HG03139 (cell line): ENCODE data around the gene NUDT14.

Experiments used
- ATAC-seq: cut with Tn5 transposase; IDR thresholded peaks from one replicate; pipeline ENCODE4 v1.9.1; 2021; ENCODE audit not compliant: unreplicated experiment

The NUDT14 gene

DNA sequence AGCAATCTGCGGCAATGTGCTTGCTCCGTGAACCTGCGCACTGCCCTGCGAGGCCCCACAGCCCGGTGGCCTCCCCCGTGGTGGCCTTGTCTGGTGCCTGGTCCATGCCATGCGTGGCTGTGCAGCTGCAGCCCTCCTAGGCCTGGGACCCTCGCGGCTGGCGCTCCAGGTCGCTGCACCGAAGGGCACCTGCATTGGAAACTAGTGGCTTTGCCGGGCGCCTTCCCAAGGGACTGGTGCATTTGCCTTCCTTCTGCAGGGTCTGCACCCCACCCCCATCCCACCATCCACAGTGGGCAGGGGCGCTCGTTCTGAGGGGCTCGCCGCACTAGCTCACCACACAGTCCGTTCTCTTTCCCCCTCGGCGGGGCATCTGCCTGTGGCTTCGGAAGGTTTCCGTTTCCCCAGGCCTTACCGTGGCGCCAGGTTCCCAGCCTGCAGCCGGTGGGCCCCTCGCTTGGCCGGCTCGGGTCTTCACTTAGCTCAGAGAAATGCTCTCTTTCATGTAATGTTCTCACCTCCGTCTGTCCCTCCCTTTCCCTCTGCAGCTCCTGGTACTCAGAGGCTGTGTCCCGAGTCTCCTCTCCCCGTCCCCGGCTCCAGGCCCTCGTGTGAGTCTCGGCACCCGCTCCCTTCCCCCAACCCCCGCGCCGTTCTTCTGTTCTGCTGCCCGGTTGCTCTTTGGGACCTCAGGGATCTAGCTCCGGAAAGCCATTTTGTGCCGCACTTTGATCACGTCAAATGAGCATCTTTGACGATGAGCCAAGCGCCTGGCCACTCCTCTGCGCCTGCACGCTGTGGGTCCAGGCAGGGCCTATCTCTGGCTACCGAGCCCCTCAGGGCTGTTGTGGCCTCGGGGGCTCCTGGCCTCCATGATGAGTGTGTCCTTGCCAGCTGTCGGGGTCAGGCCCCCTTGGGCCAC lies 44.5 kb downstream of the NUDT14 start:
- ATAC-seq, result no peak

DNA sequence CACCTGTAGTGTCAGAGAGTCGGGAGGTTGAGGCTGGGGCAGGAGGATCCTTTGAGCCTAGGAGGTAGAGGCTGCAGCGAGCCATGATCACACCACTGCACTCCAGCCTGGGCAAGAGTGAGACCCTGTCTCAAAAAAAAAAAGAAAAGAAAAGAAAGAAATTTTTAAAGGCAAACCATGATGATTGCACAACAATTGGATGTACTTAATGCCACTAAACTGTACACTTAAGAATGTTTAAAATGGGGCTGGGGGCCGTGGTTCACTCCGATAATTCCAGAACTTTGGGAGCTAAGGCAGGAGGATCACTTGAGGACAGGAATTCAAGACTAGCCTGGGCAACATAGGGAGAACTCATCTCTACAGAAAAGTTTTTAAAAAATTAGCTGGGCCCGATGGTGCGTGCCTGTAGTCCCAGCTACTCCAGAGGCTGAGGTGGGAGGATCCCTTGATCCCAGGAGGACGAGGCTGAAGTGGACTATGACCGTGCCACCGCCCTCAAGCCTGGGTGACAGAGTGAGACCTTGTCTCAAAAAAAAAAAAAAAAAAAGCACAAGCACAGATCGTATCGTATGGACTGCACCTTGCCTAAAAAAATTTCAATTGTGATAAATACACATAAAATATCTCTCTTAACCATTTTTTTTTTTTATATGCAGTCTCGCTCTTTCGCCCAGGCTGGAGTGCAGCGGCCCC lies 45.3 kb downstream of the NUDT14 start:
- ATAC-seq, result no peak

DNA sequence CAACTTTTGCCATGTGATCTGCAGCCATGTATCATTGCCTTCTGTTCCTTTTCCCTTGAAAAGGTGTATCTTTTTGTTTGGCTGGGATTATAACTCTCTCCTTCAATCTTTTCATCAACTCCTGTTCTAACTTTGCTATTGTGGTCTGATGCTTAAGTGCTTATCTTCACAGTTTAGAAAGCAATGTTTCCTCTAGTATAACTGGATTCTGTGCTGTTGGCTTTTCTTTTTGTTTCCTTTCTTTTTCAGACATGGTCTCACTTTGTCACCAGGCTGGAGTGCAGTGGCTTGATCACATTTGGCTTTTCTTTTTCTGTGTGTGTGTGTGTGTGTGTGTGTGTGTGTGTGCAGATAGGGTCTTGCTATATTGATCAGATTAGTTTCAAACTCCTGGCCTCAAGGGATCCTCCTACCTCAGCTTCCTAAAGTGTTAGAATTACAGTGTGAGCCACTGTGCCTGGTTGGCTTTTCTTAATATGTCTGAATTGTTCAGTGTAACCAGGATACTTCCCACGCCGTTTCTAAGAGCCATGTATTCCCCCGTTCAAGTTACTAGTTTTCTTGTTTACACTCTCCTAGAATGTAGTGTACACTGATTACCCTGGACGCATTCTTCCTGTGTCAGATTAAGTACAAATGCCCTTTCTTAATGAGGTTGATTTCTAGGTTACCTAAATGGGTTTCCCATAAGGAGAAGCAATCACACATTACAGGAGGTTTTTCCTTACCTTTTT lies 48.0 kb downstream of the NUDT14 start:
- no peak for ATAC-seq

DNA sequence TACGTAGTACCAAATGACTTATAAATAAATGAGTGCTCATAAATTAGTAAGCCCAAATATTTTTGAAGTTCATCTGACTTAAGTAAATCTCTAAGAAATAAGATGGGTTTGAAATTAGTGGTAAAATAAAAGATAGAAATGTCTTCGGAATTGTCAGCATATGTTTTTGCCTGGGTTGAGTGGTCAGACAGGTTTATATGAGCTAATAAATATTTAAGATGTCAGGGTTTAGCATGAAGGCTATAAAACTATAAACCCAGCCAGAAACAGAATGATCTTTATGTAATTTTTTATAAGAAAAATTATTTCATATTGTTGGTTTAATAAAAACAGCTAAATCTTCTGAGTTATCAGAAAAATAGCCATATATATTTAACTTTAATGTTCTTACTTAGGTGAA lies 49.9 kb downstream of the NUDT14 start:
- ATAC-seq, result no peak

DNA sequence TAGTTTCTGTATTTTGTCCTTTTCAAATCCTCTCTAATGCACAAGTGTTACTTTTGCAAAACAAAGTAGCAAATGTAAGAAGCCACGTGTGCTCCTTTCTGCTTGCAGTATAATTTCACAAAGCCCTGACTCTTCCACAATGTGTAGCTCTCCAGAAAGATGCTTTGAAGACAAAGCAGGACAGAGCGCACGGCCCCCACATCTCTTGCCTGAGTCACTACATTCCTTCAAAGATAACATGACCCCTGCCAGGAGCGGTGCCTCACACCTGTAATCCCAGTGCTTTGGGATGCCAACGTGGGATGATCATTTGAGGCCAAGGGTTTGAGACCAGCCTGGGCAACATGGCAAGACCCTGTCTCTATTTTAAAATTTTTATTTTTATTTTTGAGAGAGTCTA lies 53.1 kb downstream of the NUDT14 start:
- ATAC-seq, result no peak

DNA sequence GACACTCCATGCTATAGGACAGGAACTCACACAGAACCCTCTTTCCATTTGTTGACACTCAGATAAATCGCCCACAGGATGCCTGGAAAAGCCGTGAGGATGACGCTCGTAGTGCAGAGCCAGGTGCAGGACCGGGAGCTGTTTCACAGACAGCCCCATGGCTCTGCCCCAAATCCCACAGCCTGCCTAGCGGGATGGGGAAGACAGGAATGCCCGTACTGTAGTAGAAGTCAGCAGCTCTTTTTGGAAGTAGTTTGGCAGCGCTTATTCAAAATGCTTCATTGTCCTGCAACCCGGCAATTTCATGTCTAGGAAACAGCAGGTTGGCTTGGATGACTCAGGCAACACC lies 54.2 kb downstream of the NUDT14 start:
- no peak for ATAC-seq

DNA sequence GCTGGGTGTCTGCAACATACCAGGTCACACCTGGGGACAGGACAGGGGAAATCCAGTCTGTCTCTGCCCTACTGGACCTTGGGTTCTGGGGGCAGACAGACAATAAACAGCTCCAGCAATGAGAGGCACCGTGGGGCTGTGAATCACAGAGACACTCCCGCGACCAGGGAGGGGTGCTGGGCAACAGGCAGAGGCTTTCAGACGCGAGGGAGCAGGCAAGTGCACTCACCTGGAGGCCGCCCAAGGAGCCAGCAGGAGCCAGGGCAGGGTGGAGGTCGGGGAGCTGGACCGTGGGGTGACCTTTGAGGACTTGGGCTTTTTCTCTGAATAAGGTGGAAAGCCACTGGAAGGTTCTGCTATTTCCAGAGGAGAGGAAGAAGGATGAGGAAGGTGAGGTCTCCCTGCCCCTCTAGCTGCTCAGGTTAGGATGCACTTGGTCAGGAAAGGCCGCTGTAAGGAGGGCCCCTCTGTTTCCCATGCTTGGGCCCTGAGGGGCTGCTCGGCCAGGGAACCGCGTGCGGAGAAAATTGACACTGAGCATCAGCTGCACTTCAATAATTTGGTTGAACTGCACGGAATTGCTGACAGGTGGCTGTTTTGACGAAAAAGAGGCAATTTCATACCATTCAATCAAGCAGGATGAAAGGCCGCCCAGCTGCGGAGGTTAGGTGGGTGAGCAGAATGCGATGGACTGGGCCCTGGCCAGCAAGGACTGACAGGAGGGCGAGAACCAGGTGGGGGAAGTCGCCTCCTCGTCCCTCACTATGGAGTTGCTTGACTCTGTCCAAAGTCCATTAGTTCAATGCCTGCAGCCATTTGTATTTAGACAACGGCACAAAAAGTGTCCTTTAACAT lies 54.8 kb downstream of the NUDT14 start:
- no peak for ATAC-seq

DNA sequence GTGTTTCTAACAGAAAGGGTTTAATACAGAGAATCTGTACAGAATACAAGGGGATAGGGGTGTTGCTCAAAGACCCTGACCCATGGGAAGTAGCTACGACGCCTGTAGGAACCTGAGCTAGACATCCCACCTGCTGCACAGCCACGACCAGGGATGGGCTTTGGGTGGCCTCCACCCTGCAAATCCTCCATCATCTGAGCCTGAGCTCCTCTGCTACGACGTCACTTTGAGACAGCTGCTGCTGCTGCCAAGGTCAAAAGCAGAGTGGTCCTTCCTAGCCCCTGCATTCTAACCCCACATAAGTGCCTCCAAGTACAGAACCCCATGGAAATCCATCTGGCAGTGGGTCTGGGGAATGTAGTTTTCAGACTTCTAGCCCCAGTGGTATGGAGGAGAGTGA lies 56.3 kb downstream of the NUDT14 start:
- ATAC-seq, result no peak

DNA sequence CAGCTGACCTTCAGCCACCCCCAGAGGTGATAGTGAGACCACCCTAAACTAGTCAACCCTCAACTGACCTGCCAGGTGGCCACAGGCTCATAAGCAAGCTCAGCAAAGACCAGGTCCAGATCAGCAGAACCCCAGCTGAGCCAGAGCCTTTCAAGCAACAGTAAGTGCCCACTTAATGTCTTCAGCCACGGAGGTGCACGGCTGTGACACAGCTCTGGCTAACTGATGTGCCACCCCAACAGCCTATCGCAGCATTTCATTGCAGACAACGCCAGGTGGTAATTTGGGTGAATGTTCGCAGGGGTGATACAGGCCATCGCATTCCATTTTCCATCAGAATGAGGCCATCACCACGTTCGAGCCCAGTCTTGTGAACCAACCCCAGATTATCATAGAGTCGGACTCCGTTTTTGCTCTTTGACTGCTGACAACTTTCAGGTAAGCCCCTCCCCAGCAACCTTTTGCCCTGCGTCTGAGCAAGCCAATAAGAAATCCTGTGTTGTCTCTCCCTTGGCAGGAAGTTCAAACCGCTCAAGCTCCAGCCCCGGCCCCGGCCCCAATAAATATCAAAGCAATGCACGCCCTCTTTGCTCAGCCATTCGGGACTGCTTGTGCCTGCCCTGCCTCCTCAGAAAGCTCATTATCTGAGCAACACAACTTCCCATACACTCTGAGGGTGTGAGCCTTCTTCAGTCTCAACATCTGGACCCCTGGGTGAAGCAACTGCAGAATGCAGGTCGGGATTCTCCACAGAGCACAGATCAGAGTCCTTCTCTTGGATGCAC lies 56.9 kb downstream of the NUDT14 start:
- ATAC-seq, result no peak

DNA sequence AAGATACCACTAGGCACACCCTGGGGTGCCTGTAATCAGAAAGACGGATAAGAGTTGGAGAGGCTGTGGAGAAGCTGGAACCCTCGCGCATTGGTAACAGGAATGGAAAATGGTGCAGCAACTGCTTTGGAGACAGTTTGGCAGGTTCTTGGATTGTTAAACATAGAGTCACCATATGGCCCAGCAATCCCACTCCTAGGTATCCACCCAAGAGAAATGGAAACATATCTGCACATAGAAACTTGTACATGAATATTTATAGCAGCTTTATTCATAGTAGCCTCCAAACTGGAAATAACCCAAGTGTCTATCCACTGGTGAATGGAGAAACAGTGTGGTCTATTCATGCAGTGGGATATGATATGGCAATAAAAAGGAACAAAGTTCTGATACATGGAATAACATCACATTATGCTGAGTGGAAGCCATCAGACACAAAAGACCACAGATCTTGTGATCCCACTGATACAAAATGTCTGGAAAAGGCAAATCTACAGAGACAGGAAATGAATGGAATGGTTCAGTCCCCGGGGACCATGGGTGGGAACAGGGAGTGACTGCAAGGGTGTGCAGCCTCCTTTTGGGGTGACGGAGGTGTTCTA lies 57.9 kb downstream of the NUDT14 start:
- no peak for ATAC-seq
